Limb (tissue), 2 donors: Measurements from ENCODE around the gene FA2H.
"Not testable (repeated sequence)": the region's sequence is repeated elsewhere in the genome, so short reads cannot be mapped to it uniquely, and the experiment has no call there.

Source experiments
- DNase-seq, 2 donors: peaks; one replicate each; pipeline ENCODE4 v3.0.0-alpha.2; 2016; ENCODE audit errors: extremely low spot score in 2 of 2

FA2H gene

GRCh38 chr16:74774223-74775139 lies at the start of gene FA2H:
Gene FA2H, minus strand, starts transcription at chr16:74774820. Its CDS starts 65 bp downstream, at chr16:74774755.
- DNase-seq = peak; percentile 28 to 77

DNA sequence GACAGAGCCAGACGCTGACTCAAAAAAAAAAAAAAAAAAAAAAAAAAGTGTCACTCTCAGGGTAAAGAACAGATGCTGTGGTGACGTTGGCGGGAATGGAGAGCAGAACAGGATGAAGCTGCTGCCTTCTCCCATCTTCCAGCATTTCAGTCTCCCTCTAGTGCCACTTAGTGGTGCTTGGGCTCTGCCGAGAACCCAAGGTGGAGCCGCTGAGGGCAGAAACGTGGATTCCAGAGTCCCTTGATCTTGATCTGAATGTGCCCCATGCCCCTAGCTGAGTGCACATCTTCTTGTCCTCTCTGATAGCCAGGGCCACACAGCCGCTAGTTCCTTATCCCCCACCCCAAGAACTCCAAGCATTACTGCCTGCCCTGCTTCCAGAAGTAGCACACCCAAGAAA lies 43.2 kb upstream of the FA2H start:
- no peak for DNase-seq

- DNase-seq = peak; percentile 61 to 82
Observed at GRCh38 chr16:74813109-74813641, 38.6 kb upstream of the FA2H start.

DNA sequence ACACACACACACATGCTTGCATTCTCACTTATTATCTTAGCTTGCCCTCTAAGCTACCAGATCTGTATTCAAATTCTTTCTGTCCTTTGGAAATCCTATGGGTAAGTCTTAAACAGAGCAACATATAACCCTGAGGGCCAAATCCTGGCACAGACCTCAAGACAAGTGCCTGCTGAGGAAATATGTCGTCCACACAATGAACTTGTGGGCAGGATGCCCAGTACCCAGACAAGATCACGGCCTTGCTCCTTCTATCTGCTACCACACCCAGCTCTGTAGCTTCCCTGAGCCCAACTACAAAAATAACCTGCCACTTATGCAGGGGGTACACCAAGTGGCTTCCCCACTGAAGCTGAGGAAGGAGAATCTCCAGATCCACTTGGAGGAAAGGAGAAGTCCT lies 37.3 kb upstream of the FA2H start:
- DNase-seq = no peak

DNA sequence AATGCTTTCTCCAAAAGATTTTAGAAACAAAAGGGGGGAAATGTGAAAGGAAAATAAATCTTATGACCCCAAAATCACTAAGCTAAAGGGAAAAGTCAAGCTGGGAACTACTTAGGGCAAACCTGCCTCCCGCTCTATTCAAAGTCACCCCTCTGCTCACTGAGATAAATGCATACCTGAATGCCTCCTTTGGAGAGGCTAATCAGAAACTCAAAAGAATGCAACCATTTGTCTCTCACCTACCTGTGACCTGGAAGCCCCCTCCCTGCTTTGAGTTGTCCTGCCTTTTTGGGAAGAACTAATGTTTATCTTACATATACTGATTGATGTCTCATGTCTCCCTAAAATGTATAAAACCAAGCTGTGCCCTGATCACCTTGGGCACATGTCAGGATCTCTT lies 36.6 kb upstream of the FA2H start:
- not testable (repeated sequence) for DNase-seq

DNA sequence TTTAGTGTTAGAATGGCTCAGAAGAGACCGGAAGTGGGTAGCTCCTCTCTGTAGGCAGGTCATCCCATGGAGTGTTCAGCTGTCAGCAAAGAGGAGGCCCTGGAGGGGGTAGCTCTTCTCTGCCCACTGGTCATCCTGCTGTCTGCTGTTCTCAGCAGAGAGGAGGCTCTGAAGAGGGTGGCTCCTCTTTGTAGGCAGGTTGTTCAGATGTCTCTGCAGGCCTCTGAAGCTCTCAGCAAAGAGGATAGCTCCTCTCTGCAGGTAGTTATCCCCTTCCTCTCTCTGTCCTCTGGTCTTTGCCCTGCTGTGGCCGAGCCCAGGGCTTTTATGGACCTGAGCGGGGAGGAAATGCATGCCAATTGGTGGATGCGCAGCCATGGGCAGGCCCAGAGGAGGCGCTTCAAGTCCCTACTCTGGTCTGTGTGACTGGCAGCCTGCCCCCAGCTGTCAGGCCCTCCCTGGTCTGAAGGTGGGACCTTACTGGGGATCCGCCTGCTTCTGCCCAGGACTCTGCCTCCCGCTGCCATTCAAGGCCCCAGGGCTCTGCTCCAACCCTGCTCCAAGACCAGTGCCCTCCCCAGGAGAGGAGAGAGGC lies 32.5 kb upstream of the FA2H start:
- no peak for DNase-seq

- no peak for DNase-seq
Observed at GRCh38 chr16:74800216-74800871, 25.7 kb upstream of the FA2H start.

DNA sequence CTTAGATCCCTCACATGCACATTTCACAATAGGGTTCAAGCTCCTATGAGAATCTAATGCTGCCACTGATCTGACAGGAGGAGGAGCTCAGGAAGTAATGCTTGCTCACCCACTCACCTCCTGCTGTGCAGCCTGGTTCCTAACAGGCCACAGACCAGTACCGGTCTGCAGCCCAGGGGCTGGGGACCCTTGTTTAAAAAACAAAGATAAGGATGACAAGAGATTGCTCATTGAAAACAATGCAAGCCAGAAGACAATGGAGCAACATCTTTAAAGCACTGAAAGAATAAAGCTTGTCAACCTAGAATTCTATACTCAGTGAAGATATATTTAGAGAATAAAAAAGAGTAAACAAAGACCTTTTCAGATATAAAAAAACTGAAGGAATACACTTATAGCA lies 22.8 kb upstream of the FA2H start:
- no peak for DNase-seq

DNA sequence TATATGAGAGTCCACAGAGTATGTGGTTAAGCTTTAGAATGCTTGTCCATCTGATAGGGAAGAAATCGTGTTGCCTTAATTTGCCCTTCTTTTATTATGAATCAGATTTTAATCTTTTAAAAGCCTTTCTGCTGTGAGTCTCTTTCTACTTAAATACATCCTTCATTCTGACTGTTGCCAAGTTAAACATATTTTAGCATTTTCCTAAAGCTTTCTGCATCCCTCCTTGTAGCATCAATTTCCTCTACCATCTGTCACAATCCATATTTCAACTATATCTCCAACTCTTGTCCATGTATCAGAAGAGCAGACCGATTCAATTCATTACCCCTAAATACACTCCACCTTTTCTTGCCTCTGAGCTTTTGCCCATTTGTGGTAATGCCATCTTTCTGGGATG lies 20.5 kb upstream of the FA2H start:
- no peak for DNase-seq

DNA sequence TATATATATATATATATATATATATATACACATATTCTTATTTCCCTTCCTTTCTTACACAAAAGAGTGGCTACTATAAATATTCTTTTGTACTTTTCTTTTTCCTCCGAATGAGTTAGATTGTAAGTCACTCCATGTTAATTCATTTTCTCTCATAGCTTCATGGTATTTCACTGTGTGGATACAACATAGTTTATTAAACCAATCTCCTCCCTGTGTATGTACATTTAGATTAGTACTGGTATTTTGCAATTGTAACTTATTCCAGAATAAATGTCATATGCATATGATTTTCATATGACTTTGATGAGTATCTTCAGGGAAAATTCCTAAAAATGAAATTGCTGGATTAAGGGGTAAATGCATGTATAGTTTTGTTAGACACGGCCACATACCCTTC lies 20.0 kb upstream of the FA2H start:
- no peak for DNase-seq

DNA sequence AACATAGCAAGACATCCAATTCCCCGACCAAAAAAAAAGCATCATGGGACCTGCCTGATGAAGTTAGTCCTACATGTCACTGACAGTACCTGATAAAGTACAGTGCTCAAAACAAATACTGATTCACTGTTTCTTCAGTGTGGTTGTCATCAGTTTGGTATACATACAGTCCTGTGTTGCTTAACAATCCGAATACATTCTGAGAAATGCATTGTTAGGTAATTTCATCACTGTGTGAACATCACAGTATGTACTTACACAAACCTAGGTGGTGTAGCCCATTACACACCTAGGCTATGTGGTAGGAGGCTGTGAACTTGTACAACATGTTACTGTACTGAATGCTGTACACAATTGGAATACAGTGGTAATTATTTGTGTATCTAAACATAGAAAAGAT lies 19.0 kb upstream of the FA2H start:
- DNase-seq = no peak

- no peak for DNase-seq
Observed at GRCh38 chr16:74792225-74792624, 17.6 kb upstream of the FA2H start.

- DNase-seq = not testable (repeated sequence)
Observed at GRCh38 chr16:74791749-74792148, 17.1 kb upstream of the FA2H start.

DNA sequence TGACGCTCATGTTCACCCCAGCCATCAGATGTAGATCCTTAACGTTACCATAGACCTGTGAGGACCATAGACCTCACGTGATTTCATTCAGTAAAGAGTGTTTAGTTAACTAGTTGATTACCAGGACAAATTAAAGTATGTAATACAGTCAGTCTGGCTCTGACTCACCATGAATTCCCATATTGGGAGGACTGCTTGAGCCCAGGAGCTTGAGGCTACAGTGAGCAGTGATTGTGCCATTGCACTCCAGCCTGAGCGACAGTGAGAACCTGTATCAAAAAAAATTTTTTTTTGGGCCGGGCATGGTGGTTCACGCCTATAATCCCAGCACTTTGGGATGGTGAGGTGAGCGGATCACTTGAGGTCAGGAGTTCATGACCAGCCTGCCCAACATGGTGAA lies 13.5 kb upstream of the FA2H start:
- DNase-seq = no peak

GRCh38 chr16:74785031-74785430 lies 10.4 kb upstream of the FA2H start:
- DNase-seq = no peak

GRCh38 chr16:74778646-74779045 lies 4.0 kb upstream of the FA2H start:
- no peak for DNase-seq

DNA sequence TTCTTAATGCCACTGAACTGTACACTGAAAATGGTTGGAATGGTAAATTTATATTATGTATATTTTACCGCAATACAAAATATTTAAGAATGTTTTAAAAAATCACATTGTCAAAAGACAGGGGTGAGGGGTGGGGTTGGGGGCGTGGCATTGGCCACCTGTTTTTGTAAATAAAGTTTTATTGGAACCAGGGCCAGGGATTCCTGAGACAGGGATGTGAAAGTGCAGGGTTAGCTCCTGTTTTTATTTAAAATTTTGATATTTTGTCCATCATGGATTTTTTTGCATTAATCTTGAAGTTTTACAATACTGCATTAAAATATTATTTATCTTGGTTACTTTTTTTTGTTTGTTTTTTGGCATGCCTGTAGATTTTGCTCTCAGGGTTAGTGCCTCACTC lies 2.3 kb upstream of the FA2H start:
- no peak for DNase-seq

DNA sequence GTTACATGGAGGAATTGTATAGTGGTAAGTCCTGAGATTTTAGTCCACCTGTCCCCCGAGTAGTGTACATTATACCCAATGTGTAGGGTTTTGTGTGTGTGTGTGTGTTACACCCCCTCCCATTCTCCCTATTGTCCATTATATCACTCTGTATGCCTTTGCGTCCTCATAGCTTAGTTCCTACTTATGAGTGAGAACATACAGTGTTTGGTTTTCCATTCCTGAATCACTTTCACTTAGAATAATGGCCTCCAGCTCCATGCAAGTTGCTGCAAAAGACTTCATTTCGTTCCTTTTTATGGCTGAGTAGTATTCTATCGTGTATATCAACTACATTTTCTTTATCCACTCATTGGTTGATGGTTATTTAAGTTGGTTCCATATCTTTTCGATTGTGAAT lies 635 bp upstream of the FA2H start:
- no peak for DNase-seq

DNA sequence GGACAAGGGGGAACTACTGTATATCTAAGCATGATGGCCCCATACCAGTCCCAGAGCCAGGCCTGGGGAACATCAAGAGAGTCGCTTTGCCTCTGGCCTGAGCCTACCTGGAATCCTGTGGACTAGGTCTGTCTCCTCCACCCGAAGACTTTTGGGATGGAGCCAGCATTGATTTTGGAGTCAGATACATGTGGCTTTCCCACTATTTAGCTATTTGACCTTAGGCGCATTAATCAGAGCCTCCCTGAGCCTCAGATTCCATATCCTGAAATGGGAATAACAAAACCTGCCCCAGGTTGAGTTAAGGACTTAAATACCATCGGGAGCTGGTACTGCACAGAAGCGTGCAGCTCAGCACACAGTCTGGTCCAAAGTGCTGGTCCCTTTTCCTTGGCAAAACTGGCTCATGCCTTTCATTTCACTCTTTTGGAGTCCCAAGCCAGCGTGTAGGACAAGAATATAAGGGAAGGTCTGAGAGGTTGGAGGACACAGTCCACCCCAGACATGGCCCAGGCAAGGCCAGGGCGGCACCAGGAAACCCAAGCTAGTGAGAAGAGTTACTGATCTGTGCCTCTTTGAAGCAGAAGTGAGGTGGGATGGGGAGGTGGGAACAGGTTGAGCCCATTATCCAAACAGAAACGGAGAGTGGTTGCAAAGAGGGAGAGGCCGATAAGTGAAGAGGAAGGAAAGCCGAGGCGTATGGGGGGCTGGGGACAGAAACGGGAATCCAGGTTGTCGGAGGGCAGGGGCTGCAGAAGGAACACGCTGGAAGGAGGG lies 986 bp downstream of the FA2H start:
- DNase-seq = no peak

- no peak for DNase-seq
Observed at GRCh38 chr16:74771656-74772315, 2.8 kb downstream of the FA2H start.
